Neural progenitor cell (in vitro differentiated cells): ENCODE results near the gene COG7.

Experiments used
- EZH2 ChIP-seq: fragments of 200-600 bp; sonication (generic); IDR thresholded peaks from 2 replicates; pipeline ENCODE4 v1.6.1; 2017; ENCODE audit warnings: antibody characterized with exemption, mild to moderate bottlenecking, moderate library complexity
- TF ChIP-seq, protein P1 (sequence below): fragments of 200-600 bp; sonication (generic); IDR thresholded peaks from 2 replicates; pipeline ENCODE4 v1.5.1; 2017; ENCODE audit warnings: antibody characterized with exemption, mild to moderate bottlenecking

GRCh38 chr16:23406024-23406423 is 47.0 kb downstream of the COG7 start:
- TF ChIP-seq, protein P1, sequence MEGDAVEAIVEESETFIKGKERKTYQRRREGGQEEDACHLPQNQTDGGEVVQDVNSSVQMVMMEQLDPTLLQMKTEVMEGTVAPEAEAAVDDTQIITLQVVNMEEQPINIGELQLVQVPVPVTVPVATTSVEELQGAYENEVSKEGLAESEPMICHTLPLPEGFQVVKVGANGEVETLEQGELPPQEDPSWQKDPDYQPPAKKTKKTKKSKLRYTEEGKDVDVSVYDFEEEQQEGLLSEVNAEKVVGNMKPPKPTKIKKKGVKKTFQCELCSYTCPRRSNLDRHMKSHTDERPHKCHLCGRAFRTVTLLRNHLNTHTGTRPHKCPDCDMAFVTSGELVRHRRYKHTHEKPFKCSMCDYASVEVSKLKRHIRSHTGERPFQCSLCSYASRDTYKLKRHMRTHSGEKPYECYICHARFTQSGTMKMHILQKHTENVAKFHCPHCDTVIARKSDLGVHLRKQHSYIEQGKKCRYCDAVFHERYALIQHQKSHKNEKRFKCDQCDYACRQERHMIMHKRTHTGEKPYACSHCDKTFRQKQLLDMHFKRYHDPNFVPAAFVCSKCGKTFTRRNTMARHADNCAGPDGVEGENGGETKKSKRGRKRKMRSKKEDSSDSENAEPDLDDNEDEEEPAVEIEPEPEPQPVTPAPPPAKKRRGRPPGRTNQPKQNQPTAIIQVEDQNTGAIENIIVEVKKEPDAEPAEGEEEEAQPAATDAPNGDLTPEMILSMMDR = no peak
- no peak for TF ChIP-seq EZH2
